Stimulated activated CD8-positive, alpha-beta memory T cell treated with anti-CD3 and anti-CD28 coated beads, Interleukin-4, amount 100 ng/mL, for 4 hours (primary cell): ENCODE measurements around the gene GAGE12F.
"Not testable (repeated sequence)": the region's sequence is repeated elsewhere in the genome, so short reads cannot be mapped to it uniquely, and the experiment has no call there.

Experiments
- DNase-seq, 2 donors: peaks; one replicate each; pipeline ENCODE4 v3.0.0-alpha.2; 2020; ENCODE audit warnings: low read depth in 2 of 2, low spot score in 1 of 2

The GAGE12F gene, protein sequence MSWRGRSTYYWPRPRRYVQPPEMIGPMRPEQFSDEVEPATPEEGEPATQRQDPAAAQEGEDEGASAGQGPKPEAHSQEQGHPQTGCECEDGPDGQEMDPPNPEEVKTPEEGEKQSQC

DNA sequence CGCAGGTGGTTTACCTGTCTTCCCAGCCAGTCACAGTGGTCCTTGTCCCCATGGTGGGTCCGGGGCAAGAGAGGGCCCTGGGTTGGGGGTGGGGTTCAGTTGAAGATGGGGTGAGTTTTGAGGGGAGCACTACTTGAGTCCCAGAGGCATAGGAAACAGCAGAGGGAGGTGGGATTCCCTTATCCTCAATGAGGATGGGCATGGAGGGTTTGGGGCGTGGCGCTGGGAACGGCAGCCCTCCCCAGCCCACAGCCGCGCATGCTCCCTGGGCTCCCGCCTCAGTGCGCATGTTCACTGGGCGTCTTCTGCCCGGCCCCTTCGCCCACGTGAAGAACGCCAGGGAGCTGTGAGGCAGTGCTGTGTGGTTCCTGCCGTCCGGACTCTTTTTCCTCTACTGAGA is at the start of gene GAGE12F:
Gene GAGE12F, plus strand, starts transcription at position 301 of the 400 bp plus-strand sequence. CDS start 1,155 bp downstream, outside the sequence.
- DNase-seq, result not testable (repeated sequence)

- DNase-seq, result not testable (repeated sequence)
These were observed 28.8 kb upstream of the GAGE12F start, which contains the start of gene GAGE12C for GRCh38 chrX:49531877-49532276. Gene GAGE12C, plus strand, starts transcription at chrX:49532177. Its CDS starts 1,155 bp downstream, at chrX:49533332.

- DNase-seq, result not testable (repeated sequence)
These were observed 19.2 kb upstream of the GAGE12F start, which contains the start of gene GAGE12D for GRCh38 chrX:49541433-49541832. Gene GAGE12D, plus strand, starts transcription at chrX:49541733. Its CDS starts 1,155 bp downstream, at chrX:49542888.

- DNase-seq, result not testable (repeated sequence)
These were observed 9.7 kb upstream of the GAGE12F start, which contains the start of gene GAGE12E for GRCh38 chrX:49550989-49551388. Gene GAGE12E, plus strand, starts transcription at chrX:49551289. Its CDS starts 1,155 bp downstream, at chrX:49552444.

GRCh38 chrX:49568728-49569127 is 8.1 kb downstream of the GAGE12F start:
- DNase-seq, result not testable (repeated sequence)

DNA sequence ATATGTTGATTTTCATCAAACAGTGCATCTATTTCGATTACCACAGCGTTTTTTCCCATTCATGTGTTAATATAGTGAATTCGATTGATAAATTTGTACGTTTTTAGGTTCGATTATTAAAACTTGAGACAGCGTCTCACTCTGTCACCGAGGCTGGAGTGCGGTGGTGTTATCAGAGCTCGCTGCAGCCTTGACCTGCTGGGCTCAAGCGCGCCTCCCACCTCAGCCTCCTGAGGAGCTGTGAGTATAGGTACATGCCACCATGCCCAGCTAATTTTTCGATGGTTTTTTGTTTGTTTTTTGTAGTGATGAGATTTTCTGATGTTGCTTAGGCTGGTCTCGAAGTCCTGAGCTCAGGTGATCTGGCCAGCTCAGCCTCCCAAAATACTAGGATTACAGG is 8.5 kb downstream of the GAGE12F start:
- DNase-seq, result not testable (repeated sequence)

DNA sequence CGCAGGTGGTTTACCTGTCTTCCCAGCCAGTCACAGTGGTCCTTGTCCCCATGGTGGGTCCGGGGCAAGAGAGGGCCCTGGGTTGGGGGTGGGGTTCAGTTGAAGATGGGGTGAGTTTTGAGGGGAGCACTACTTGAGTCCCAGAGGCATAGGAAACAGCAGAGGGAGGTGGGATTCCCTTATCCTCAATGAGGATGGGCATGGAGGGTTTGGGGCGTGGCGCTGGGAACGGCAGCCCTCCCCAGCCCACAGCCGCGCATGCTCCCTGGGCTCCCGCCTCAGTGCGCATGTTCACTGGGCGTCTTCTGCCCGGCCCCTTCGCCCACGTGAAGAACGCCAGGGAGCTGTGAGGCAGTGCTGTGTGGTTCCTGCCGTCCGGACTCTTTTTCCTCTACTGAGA is 9.5 kb downstream of the GAGE12F start, which contains the start of gene GAGE12G:
Gene GAGE12G, plus strand, starts transcription at position 301 of the 400 bp plus-strand sequence. CDS start 1,155 bp downstream, outside the sequence.
- DNase-seq, result not testable (repeated sequence)

DNA sequence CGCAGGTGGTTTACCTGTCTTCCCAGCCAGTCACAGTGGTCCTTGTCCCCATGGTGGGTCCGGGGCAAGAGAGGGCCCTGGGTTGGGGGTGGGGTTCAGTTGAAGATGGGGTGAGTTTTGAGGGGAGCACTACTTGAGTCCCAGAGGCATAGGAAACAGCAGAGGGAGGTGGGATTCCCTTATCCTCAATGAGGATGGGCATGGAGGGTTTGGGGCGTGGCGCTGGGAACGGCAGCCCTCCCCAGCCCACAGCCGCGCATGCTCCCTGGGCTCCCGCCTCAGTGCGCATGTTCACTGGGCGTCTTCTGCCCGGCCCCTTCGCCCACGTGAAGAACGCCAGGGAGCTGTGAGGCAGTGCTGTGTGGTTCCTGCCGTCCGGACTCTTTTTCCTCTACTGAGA is 19.0 kb downstream of the GAGE12F start, which contains the start of gene GAGE12H:
Gene GAGE12H, plus strand, starts transcription at position 301 of the 400 bp plus-strand sequence. CDS start 1,155 bp downstream, outside the sequence.
- DNase-seq, result not testable (repeated sequence)

GRCh38 chrX:49589196-49589595 is 28.6 kb downstream of the GAGE12F start, which contains the start of gene GAGE2A:
Gene GAGE2A, plus strand, starts transcription at chrX:49589496. Its CDS starts 1,155 bp downstream, at chrX:49590651.
- not testable (repeated sequence) for DNase-seq

DNA sequence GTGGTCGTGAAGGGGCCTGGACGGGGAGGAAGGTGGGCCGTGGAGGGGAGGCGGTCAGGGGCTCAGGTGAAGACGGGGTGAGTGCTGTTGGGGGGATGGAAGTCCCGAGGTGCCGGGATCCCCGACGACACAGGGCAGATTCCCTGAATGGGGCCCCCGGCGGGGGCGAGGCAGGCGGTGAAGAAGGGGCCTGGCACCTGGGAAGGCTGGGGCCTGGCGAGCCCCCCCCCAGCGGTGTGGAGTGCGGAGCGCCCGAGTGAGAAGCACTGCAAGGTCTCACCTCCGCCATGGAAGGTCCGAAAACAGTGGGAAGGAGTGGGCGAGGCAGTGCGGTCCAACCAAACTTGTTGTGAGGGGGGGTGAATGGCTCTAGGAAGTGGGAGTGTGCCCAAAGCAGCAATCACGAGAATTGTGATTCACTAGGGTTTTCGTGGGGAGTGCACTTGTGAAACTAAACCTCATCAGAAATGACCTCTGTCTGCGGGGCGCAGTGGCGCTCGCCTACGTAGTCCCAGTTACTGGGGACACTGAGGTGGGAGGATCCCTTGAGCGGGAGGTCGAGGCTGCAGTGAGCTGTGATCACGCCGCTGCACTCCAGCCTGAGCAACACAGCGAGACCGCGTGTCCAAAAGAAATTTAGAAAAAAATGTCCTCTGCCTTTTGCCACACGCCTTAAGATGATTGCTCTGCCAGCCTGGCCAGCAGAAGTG is 29.3 kb downstream of the GAGE12F start:
- not testable (repeated sequence) for DNase-seq

DNA sequence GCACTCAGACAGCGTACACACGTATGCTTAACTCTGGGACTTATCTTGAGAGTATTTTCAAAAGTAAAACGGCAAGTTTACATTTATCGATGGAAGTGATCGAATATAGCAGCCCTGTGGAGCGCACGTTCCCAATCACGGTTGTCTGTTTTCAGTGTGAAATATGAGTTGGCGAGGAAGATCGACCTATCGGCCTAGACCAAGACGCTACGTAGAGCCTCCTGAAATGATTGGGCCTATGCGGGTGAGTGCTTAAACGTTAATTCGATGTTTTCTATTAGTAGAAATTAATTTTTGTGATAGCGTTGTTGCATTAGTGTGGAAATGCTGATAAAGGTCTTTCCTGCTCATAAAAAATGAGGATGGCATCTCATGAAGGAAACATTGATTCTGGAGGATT is 29.8 kb downstream of the GAGE12F start:
- not testable (repeated sequence) for DNase-seq

- DNase-seq, result not testable (repeated sequence)
These were observed 38.1 kb downstream of the GAGE12F start, which contains the start of gene GAGE1 for GRCh38 chrX:49598720-49599119. Gene GAGE1, plus strand, starts transcription at chrX:49599020. Its CDS starts 1,155 bp downstream, at chrX:49600175.

DNA sequence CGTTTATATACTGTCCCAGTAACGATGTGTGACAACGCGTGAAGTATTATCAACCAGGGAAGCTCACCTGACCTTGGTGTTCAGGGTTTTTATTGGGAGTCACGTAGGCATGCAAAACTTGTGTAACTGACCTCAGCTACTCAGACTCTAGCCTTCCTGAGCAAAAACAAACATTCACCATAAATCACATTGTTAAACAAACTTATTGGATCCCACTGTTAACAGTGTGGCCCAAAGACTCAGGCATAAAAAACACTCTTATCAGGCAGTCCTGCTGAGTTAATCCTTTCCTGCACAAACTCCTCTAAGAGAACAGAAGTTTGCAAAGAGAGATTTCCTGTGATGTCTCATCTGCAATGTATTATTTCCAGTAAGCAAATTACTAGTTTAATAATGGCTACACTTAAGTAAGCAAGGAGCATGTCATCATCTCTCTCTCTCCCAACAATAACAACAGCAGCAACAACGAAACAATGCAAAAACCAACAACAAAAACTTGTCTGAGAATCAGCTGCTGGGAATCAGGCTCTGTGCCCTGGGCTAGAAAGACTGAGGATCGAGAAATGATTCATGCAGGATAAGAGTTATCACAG is 50.2 kb downstream of the GAGE12F start:
- DNase-seq, result no peak
